NCI-H226 (cell line): ENCODE results near the gene EXOSC10.
"Not testable (repeated sequence)": the region's sequence is repeated elsewhere in the genome, so short reads cannot be mapped to it uniquely, and the experiment has no call there.

ENCODE experiments used
- DNase-seq: peaks from one replicate; pipeline ENCODE4 v3.0.0-alpha.2; 2015

The EXOSC10 gene

GRCh38 chr1:11042995-11043874, 56.4 kb downstream of the EXOSC10 start:
- DNase-seq: no peak

- DNase-seq: no peak
Measured at GRCh38 chr1:11042065-11042464, 57.6 kb downstream of the EXOSC10 start.

GRCh38 chr1:11041048-11041447, 58.6 kb downstream of the EXOSC10 start:
- no peak for DNase-seq

GRCh38 chr1:11040105-11040429, 59.6 kb downstream of the EXOSC10 start:
- not testable (repeated sequence) for DNase-seq

GRCh38 chr1:11039351-11040104, 60.1 kb downstream of the EXOSC10 start:
- no peak for DNase-seq

DNA sequence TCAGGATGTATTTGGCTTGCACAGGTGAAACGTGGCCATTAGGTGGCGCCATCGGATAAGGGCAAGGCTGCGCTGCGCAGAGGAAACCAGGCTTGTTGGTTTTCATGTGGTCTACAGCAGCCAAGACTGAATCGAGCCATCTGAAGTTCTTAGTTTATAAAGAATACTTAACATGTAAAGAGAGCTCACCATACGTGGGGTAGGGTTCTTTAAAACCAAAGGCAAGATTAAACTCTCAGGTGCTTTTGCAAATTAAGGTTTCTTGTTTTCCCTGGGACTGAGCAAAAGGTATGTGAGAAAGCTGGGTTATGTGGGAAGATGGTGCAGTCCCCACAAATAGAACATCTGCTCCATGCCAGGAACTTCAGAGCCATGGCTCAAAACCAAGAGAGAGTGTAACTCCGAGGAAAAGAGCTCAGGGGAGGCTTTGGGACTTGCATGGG, 61.9 kb downstream of the EXOSC10 start:
- peak; percentile 46 for DNase-seq

GRCh38 chr1:11037019-11037739, 62.5 kb downstream of the EXOSC10 start:
- DNase-seq: not testable (repeated sequence)

- DNase-seq: no peak
Measured at GRCh38 chr1:11031624-11032262, 67.9 kb downstream of the EXOSC10 start.

- no peak for DNase-seq
Measured at GRCh38 chr1:11030865-11031264, 68.8 kb downstream of the EXOSC10 start.

DNA sequence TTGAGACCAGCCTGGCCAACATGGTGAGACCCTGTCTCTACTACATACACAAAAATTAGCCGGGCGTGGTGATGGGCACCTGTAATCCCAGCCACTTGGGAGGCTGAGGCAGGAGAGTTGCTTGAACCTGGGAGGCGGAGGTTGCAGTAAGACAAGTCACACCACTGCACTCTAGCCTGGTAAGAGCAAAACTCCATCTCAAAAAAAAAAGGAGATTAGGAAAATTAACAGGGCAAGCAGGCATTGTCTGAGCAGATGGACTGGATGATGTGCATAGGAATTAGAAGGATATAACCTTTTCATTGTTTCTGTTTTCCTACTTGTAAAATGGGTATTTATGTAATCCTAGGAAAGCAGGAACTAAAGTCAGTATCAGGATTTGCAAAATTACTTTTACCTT, 71.7 kb downstream of the EXOSC10 start:
- no peak for DNase-seq

GRCh38 chr1:11027316-11027715, 72.4 kb downstream of the EXOSC10 start:
- no peak for DNase-seq

- DNase-seq: no peak
Measured at GRCh38 chr1:11026903-11027302, 72.8 kb downstream of the EXOSC10 start.

GRCh38 chr1:11026052-11026451, 73.6 kb downstream of the EXOSC10 start:
- no peak for DNase-seq

DNA sequence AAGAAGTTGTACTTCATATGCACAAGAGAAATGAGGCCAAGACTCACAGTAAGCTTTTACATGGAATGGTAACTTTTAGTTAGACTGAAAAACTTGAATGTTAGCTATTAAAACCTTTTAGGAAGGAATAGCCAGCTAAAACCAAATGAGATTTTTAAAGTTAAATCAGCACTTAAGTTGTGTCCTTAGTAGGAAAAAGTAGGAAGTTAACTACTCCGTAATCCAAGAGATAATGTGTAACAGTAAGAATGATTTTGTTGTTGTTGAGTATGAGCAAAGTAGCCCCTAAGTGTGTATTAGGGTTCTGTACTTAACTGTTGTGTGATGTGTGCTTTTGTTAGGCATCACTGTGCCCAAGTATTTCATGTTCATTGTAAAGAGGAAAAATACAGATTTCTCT, 74.1 kb downstream of the EXOSC10 start:
- DNase-seq: no peak

GRCh38 chr1:11024874-11025203, 74.8 kb downstream of the EXOSC10 start:
- DNase-seq: no peak

- no peak for DNase-seq
Measured at GRCh38 chr1:11024154-11024873, 75.4 kb downstream of the EXOSC10 start.

GRCh38 chr1:11023201-11023600, 76.5 kb downstream of the EXOSC10 start:
- DNase-seq: no peak

- DNase-seq: no peak
Measured at GRCh38 chr1:11019971-11020370, 79.7 kb downstream of the EXOSC10 start.

- not testable (repeated sequence) for DNase-seq
Measured at GRCh38 chr1:11019358-11019757, 80.3 kb downstream of the EXOSC10 start.
